K562 (cell line): ENCODE data around the gene IGF2R. TPM values are rescaled to one million over a fixed set of nuclear protein-coding genes. Genes with fewer than 3 reads are reported as not detected.

ENCODE experiments used
- ATAC-seq: fragments of 200-7000 bp; cut with Tn5 transposase; 3 replicates; pipeline ENCODE4 v1.9.1; 2020; ENCODE audit warnings: moderate library complexity
- BruUV-seq: library from RNA; stranded (reverse); fragments of 400-500 nt; replicated peaks from 2 replicates; lab custom pipeline; 2021; lab: Mats Ljungman, UMichigan
- CTCF ChIA-PET: fragments of 300-600 bp; formaldehyde crosslinking; extraction: SDS; loops from one replicate; lab custom pipeline; 2021; ENCODE audit warnings: low intra/inter-chr PET ratio; lab: Yijun Ruan, JAX
- POLR2A ChIA-PET: fragments of 300-600, 350-650 bp; sonication (Branson Sonifier 250); formaldehyde crosslinking; extraction: SDS; loops from one replicate; lab custom pipeline; 2021; ENCODE audit warnings: antibody characterized with exemption, inconsistent platforms; lab: Yijun Ruan, JAX
- DNase-seq, 4 experiments: peaks; one replicate each; pipeline versions ENCODE4 v3.0.0 to v3.0.0-alpha.2; 2011 to 2018; ENCODE audit warnings: low spot score in 3 of 4, mixed read lengths in 3 of 4; ENCODE audit errors: extremely low read depth in 1 of 4
- FAIRE-seq: peaks from 2 replicates; lab custom pipeline; 2011; peaks lifted over from hg19 to GRCh38; lab: Jason Lieb, UNC
- H2AFZ ChIP-seq: 2 replicates; pipeline ENCODE4 v1.6.0; 2011; ENCODE audit warnings: low read depth, low read length, control low read depth, inconsistent platforms
- H3K27ac ChIP-seq: fragments of 200-600 bp; 3 replicates; pipeline ENCODE4 v1.8.0; 2011; ENCODE audit warnings: low read depth, mild to moderate bottlenecking, control low read depth, inconsistent platforms, low read length, moderate library complexity, mixed read lengths; ENCODE audit errors: extremely low read depth
- H3K27me3 ChIP-seq, 2 experiments: fragments of 300-600 bp in 1 of 2; 2 replicates in 1 of 2; 3 replicates in 1 of 2; pipeline versions ENCODE4 v1.6.0 to v1.8.0; 2011; ENCODE audit warnings: inconsistent platforms in 2 of 2, low read length in 2 of 2, mild to moderate bottlenecking in 1 of 2, mixed read lengths in 1 of 2, moderate library complexity in 1 of 2; ENCODE audit not compliant: control insufficient read depth in 2 of 2, insufficient read depth in 2 of 2
- H3K36me3 ChIP-seq: fragments of 300-600 bp; 3 replicates; pipeline ENCODE4 v1.8.0; 2011; ENCODE audit warnings: mild to moderate bottlenecking, low read length, inconsistent platforms; ENCODE audit not compliant: control insufficient read depth, insufficient read depth
- H3K4me1 ChIP-seq, 2 experiments: fragments of 200-600 bp in 1 of 2; replicated peaks in 1 of 2; 2 replicates in 1 of 2; 3 replicates in 1 of 2; pipeline versions ENCODE4 v1.5.1 to v1.8.0; 2011; ENCODE audit warnings: inconsistent platforms in 2 of 2, low read length in 2 of 2, mild to moderate bottlenecking in 1 of 2, mixed read lengths in 1 of 2, moderate library complexity in 1 of 2; ENCODE audit not compliant: control insufficient read depth in 2 of 2, insufficient read depth in 2 of 2
- H3K4me2 ChIP-seq: 2 replicates; pipeline ENCODE4 v1.6.1; 2011; ENCODE audit warnings: low read length, control low read depth, inconsistent platforms, mixed read lengths; ENCODE audit not compliant: insufficient read depth
- H3K4me3 ChIP-seq: fragments of 200-600 bp; sonication (generic), shearing (Covaris generic); 2 replicates; pipeline ENCODE4 v1.5.1; 2016; ENCODE audit warnings: control low read depth, inconsistent platforms
- H3K79me2 ChIP-seq: fragments of 200-600 bp; 3 replicates; pipeline ENCODE4 v1.8.0; 2011; ENCODE audit warnings: low read length, inconsistent platforms; ENCODE audit not compliant: control insufficient read depth, insufficient read depth
- H3K9ac ChIP-seq, 2 experiments: 2 replicates each; pipeline versions ENCODE4 v1.6.0 to v1.6.1; 2011; ENCODE audit warnings: low read depth in 2 of 2, low read length in 2 of 2, control low read depth in 1 of 2, inconsistent platforms in 1 of 2, mild to moderate bottlenecking in 1 of 2, mixed read lengths in 1 of 2; ENCODE audit not compliant: insufficient read depth in 1 of 2
- H3K9me1 ChIP-seq: one replicate; pipeline ENCODE4 v1.6.0; 2011; ENCODE audit warnings: inconsistent platforms, mild to moderate bottlenecking, low read length, moderate library complexity; ENCODE audit not compliant: control insufficient read depth, insufficient read depth
- H3K9me3 ChIP-seq: replicated peaks from 2 replicates; pipeline ENCODE4 v1.5.1; 2011; ENCODE audit warnings: low read depth, low read length, inconsistent platforms; ENCODE audit not compliant: control insufficient read depth, insufficient read depth
- H4K20me1 ChIP-seq: replicated peaks from 2 replicates; pipeline ENCODE4 v1.6.1; 2011; ENCODE audit warnings: low read length, inconsistent platforms, mixed read lengths; ENCODE audit not compliant: control insufficient read depth, insufficient read depth
- HDAC8 ChIP-seq: fragments of 450-650 bp; IDR thresholded peaks from 2 replicates; pipeline ENCODE4 v1.6.1; 2016; ENCODE audit warnings: mild to moderate bottlenecking, missing genetic modification characterization, moderate library complexity, missing compliant biosample characterization
- HEY1 ChIP-seq: fragments of 250-450 bp; sonication (Bioruptor Pico); IDR thresholded peaks from 2 replicates; pipeline ENCODE4 v1.5.0; 2020; ENCODE audit warnings: mild to moderate bottlenecking, moderate library complexity, borderline replicate concordance
- HMG20A ChIP-seq: fragments of 450-650 bp; formaldehyde crosslinking; conservative IDR thresholded peaks from 2 replicates; pipeline ENCODE4 v1.4.0; 2020; ENCODE audit warnings: mild to moderate bottlenecking, mixed read lengths
- KHSRP ChIP-seq: fragments of 450-650 bp; IDR thresholded peaks from 2 replicates; pipeline ENCODE4 v1.6.1; 2017
- MAFK ChIP-seq: IDR thresholded peaks from 2 replicates; pipeline ENCODE4 v1.6.1; 2011; ENCODE audit warnings: low read length, improper control_type of control experiment
- RERE ChIP-seq: sonication (generic); formaldehyde crosslinking; IDR thresholded peaks from 2 replicates; pipeline ENCODE4 v1.8.0; 2023; ENCODE audit warnings: missing genetic modification reagents, mild to moderate bottlenecking, borderline replicate concordance
- ZKSCAN3 ChIP-seq: fragments of 250-450 bp; sonication (Bioruptor Pico); IDR thresholded peaks from 2 replicates; pipeline ENCODE4 v1.4.0; 2020
- ZNF75A ChIP-seq: fragments of 450-650 bp; formaldehyde crosslinking; IDR thresholded peaks from 2 replicates; pipeline ENCODE4 v1.4.0; 2020; ENCODE audit warnings: mild to moderate bottlenecking
- ZNF764 ChIP-seq: fragments of 250-450 bp; sonication (Bioruptor Pico); IDR thresholded peaks from 2 replicates; pipeline ENCODE4 v1.4.0; 2020; ENCODE audit warnings: low read depth, mild to moderate bottlenecking, moderate library complexity
- WGBS: fragments of 100-300 bp; shearing (Covaris generic); methylation state at CpG from one replicate; pipeline ENCODE4 v1.1.6; 2016; ENCODE audit warnings: low coverage, mixed read lengths; ENCODE audit not compliant: insufficient coverage; ENCODE audit errors: missing lambda C conversion rate; 5-methylcytosine and 5-hydroxymethylcytosine counted together
- in situ Hi-C: fragments of 300-500 bp; cut with MboI; formaldehyde crosslinking; loops from 4 replicates; pipeline ENCODE4 v1.15.0; 2018; ENCODE audit warnings: inconsistent platforms, mixed read lengths
- intact Hi-C: fragments of 100-400 bp; cut with micrococcal nuclease; formaldehyde crosslinking; loops from 2 replicates; pipeline ENCODE4 v1.14.2; 2022
- polyA plus RNA-seq, 8 experiments: library from polyadenylated mRNA; depleted of rRNA in 4 of 8; stranded (reverse) in 5 of 8; unstranded in 3 of 8; fragments of >200 nt; fragmentation: Nextera tagmentation in 2 of 8; fragmentation: Illumina TruSeq in 1 of 8; extraction: Ambion mirVana in 2 of 8; extraction: Trizol in 1 of 8; gene quantifications; 2 replicates each; pipeline versions ENCODE4 v1.2.1 to v1.2.3, GENCODE V29; 2011 to 2014; ENCODE audit warnings: inconsistent platforms in 1 of 8, missing spikeins in 1 of 8
- total RNA-seq, 7 experiments: library from RNA; depleted of rRNA in 6 of 7; stranded (reverse); fragments of >200 nt in 6 of 7; fragmentation: Illumina TruSeq in 2 of 7; extraction: Trizol in 2 of 7; gene quantifications; 2 replicates each; pipeline versions ENCODE4 v1.2.1 to v1.2.3, GENCODE V29; 2011 to 2021; ENCODE audit warnings: low replicate concordance in 1 of 7
- TF ChIP-seq, protein P1 (sequence below): fragments of 250-450 bp; sonication (Bioruptor Pico); IDR thresholded peaks from 2 replicates; pipeline ENCODE4 v1.8.0; 2021; ENCODE audit warnings: moderate library complexity, mild to moderate bottlenecking, inconsistent platforms

IGF2R gene
- total and polyA plus RNA-seq, 9 of the 15 experiments (the other 6 are each of a cell fraction or from before 2014, with no cell fraction given): 3.5 to 92.3 (median 34.5) TPM

DNA sequence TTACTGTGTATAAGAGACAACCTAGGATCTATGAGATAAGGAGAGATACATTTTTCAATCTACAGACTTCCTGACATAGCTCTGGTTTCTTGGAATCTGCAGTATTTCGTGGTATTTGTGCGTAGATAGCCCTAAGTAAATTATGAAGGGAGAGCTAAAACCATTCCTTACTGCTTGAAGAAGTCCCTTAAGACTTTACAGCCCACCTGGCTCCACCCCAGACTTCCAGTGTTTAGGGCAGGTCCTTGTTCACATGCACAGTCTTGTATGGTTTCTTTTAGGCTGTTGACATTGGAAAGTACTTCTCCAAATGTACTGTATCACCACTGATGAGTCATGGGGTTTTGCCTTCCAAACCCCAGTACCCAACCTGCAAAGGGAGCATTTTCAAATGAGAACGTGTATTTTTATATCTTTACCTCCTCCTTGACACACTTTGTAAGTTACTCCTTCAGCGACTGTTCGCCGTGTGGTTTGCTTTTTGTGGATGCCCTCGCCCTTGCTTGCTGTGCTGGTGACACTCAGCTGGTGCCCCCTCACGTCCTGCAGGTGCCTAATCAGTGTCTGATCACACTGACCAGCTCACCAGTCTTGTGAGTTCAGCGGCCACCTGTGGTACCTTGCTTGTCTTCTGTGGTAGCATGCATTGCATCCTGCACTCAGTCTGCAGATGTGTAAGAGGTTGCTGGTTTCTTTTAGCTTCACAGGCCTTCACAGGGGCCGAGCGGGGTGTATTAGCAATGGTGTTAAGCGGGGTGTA is 73.3 kb downstream of the IGF2R start (continued):
- TF ChIP-seq, protein P1, sequence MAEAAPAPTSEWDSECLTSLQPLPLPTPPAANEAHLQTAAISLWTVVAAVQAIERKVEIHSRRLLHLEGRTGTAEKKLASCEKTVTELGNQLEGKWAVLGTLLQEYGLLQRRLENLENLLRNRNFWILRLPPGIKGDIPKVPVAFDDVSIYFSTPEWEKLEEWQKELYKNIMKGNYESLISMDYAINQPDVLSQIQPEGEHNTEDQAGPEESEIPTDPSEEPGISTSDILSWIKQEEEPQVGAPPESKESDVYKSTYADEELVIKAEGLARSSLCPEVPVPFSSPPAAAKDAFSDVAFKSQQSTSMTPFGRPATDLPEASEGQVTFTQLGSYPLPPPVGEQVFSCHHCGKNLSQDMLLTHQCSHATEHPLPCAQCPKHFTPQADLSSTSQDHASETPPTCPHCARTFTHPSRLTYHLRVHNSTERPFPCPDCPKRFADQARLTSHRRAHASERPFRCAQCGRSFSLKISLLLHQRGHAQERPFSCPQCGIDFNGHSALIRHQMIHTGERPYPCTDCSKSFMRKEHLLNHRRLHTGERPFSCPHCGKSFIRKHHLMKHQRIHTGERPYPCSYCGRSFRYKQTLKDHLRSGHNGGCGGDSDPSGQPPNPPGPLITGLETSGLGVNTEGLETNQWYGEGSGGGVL (CRISPR knock-in tag): no peak
- TF ChIP-seq HMG20A (CRISPR knock-in tag): no peak
- no peak for TF ChIP-seq ZKSCAN3 (CRISPR knock-in tag)
- TF ChIP-seq MAFK: no peak
- no peak for TF ChIP-seq HDAC8
- no peak for TF ChIP-seq ZNF75A (CRISPR knock-in tag)

DNA sequence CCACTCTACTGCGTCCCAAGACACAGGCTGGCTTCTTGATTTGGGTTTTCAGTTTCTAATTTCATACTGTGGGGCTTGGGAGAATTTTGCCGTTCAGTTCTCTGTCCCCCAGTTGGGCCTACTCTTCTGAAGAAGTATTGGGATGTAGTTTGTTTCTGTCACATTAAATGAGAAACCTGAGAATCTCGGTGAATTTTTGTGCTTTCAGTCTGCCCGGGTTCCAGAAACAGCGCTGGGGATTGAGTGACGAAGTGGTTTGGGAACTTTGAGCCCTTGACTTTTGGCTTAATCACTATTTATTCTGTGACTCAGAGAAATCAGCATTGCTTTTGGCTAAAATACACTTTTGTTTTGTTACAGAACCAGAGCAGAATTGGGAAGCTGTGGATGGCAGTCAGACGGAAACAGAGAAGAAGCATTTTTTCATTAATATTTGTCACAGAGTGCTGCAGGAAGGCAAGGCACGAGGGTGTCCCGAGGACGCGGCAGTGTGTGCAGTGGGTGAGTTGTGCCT is 74.0 kb downstream of the IGF2R start:
- WGBS: 97% methylated on average over 11 of the region's 11 CpGs
- ChIA-PET POLR2A (no interaction called here), CTCF (no interaction called here)
- TF ChIP-seq KHSRP: no peak
- no peak for TF ChIP-seq RERE (CRISPR knock-in tag)
- no peak for TF ChIP-seq HEY1 (CRISPR knock-in tag)
- no peak for TF ChIP-seq ZNF764 (CRISPR knock-in tag)
- H3K27ac ChIP-seq: no peak overlapping the region
- in situ Hi-C loops: no loop called here
- H3K9me3 ChIP-seq: no peaks in the 10 kb centered on the region
- H3K4me2 ChIP-seq: no peak overlapping the region
- FAIRE-seq: no peak
- BruUV-seq: no TSS peak
- intact Hi-C loops: loop anchor here (5.0 to 10.0 kb wide), 2 partner anchors 71 to 158 kb away; no protein-coding TSS in a partner anchor
- no peaks in the 10 kb centered on the region for H3K79me2 ChIP-seq
- H4K20me1 ChIP-seq: no peaks in the 10 kb centered on the region
- DNase-seq: no peak
- no peak overlapping the region for H3K4me3 ChIP-seq
- no peak for ATAC-seq
- H3K27me3 ChIP-seq: no peaks in the 10 kb centered on the region
- peaks cover 3% of the 10 kb centered on the region for H3K9me1 ChIP-seq
- peaks cover 5 to 9% of the 10 kb centered on the region in 2 experiments; a peak in 3 of 5 replicates for H3K4me1 ChIP-seq
- peaks cover 93% of the 10 kb centered on the region for H3K36me3 ChIP-seq
- no peak overlapping the region for H3K9ac ChIP-seq
- no peak overlapping the region for H2AFZ ChIP-seq
